Ureter (tissue), 1 donor: ENCODE data around the gene BAG1. TPM values are rescaled to one million over a fixed set of nuclear protein-coding genes. Genes with fewer than 3 reads are reported as not detected.

Experiments used
- DNase-seq: peaks from one replicate; pipeline ENCODE4 v3.0.0-alpha.2; 2020; ENCODE audit warnings: low spot score
- total RNA-seq: library from RNA; stranded (reverse); gene quantifications from one replicate; pipeline ENCODE4 v1.2.4, GENCODE V29; 2023
- donor health status: DM: yes; HTN: yes; CAD: no.

Gene BAG1
- total RNA-seq, 1 donor from 2014 or later = 139 TPM

DNA sequence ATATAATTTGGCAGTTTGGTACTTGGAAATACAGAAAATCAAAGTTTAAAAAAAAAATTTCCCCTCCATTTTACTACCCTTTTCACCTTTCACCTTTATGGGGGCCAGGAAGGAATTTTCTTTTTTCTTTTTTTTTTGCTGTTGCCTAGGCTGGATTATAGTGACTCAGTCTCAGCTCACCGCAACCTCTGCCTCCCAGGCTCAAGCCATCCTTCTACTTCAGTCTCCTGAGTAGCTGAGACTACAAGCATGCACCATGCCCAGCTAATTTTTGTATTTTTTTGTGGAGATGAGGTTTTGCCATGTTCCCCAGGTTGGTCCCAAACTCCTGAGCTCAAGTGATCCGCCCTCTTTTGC, 9.4 kb upstream of the BAG1 start:
- DNase-seq = no peak

DNA sequence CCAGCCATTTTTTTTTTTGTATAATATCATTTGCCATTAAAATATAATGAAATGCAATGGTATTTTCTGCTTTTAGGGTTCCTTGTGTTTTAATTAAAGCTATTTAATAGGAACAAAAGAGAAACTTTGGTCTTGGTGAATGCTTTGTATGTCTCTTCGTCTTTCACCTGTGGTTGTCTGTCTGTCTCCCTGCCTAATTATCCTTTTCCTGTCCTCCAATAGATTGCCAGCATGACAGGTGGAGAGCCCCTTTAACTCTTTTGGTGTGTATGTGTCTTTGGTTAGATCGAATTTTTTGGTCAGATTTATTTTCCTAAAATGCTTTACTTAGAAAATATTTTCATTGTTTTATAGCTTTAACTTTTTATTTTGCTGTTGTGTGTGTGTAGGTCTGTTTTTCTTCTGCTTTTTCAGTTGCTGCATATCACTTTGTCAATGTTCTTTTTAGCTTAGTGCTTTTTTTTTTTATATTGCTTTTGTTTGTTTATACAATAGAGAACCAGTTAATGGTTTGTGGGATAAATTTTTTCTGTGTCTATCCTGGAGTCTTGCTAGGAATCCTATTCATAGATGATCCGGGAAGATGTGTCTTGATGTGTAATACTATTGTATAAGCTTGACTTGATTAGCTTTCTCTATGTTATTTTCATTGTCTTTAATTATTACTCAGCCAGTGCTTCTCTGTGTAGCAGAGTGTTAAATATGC, 8.9 kb upstream of the BAG1 start:
- DNase-seq = no peak

DNA sequence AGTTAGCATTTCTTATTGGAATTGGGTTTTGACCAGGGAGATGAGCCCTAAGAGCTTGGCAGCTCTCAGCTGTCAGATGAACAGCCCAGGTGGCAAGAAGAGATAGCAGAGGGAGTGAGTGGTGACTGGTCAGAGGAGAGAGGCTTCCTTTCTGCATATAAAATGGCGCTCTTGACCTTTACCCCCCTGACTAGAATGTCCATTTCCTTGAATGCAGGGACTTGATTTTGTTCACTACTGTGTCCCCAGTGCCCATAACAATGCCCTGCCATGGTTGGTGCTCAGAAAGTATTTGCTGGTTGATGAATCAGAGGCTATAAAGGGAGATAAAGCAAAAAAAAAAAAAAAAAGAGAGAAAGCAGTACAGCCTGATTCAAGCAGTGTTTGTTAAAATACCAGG, 7.6 kb upstream of the BAG1 start:
- DNase-seq = no peak

DNA sequence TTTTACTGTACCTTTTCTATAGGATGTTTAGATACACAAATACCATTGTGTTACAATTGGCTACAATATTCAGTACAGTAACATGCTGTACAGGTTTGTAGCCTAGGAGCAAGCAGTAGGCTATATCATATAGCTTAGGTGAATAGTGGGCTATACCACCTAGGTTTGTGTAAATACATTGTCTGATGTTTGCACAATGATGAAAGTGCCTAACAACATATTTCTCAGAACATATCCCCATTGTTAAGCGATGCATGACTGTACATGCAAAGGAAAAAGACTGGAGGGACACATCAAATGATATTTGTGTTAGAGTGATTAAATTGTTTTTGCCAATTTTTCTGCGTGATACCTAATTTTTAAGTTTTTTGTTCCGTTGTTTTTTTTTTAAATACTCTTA, 5.6 kb upstream of the BAG1 start:
- DNase-seq = no peak

DNA sequence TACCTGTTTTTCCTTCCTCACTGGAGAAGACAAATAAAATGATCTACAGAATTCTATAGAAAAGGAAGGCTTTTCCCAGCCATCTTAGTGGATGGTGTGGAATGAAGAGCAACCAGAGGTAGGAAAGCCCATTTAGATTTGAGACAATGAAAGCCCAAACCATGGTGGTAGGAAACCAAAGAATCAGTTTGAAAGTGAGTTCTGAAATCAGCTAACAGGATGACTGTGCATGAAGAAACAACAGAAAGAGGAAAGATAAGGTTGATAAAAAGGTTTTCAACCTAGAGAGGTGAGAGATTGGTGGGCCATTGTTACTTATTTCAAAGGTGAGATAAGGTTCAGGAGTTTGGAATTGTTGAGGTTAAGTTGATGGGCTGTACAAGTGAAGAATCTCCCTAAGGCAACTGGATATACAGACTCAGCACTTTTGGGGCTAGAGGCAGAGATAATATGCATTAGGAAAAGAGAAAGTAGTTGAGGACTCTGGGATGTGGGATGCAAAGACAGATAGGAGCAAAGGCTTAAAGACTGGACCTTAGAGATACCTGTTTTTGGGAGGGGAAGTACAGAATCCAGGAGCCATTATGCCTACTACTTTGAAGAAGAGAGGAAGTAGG, 2.8 kb upstream of the BAG1 start:
- DNase-seq = no peak

DNA sequence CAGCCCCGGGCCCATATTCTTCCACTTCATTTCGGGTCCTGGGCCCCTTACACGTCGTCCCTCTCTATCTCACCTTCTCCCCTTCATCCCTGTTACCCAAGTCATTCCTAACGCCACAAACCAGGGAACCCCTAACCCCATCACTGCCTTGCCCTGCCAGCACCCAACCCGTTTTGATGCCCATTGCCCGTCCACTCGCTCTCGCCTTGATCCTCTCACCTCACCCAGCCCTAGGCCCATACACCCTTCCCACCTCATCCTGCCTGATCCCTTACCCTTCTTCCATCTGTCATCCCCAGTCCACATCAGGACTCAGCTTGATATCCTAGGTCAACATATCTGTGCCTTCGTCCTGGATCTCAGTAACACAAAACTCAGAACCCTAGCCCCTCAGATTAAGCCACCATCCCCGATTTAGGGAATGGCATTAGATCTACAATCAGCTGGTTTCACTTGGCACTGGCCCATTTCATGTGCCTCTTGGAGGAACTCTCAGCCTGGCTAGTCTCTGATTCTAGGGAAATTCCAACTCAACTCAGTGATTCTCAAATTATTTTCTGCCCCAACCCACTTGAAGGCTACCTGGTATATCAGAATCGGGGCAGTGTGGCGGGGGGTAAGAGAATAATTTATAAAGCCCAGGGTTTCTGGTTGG, 830 bp upstream of the BAG1 start:
- DNase-seq = peak; percentile 49

DNA sequence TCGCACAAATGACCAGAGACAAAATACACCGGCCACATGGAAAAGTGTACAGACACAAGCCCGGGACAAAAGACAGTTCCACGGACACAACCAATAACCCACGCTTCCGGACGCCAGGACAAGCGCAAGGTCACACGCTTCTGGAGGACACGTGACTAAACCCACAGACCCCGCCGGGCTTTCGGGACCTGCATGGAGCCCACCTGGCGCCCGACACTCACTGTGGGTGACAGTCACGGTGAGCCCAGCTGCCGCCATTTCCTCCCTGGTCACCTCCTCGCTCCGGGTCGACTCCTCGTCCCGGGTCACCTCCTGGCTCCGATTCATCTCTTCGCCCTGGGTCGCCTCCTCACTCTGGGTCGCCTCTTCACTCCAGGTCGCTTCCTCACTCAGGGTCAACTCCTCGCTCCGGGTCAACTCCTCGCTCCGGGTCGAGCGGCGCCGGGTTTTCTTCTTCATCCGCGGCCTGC, 470 bp downstream of the BAG1 start:
- peak; percentile 73 for DNase-seq

DNA sequence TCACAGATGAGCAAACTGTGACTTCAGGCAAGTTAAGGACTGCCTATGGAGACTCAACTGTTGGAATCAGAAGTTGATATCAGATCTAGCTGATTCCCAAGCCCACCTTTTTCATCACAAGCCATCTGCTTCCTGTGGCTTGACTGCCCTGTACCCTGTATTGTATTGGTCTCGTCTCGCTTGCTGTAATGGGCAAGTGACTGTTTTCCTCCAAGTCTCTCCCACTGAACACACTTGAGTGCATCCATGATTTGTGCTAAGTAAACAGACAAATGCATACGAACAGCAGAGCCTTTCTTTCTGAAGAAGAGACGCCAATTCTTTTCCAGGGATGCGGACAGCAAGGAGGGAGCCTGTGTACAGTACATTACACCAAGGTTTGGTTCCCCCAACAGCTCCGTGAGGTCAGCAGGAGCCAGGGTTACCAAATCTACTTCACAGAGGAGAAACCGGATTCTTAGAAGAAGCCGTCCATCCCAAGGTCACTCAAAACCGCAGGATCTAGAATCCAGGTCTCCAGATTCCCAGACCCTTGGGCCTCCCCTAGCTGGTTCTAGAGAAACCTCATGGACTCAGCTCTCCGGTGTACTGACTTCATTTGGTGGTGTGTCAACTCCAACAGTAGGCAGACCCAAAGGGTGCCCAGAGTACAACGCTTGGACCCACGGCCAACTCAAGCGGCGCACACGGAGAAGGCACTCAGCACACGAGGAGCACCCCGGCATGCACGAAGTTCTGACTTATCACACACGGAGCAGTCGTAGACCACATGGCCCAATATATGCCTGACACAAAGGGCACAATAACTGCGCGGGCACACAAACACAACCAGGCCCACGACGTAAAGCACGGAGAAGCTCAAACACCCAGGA, 1.1 kb downstream of the BAG1 start:
- no peak for DNase-seq

DNA sequence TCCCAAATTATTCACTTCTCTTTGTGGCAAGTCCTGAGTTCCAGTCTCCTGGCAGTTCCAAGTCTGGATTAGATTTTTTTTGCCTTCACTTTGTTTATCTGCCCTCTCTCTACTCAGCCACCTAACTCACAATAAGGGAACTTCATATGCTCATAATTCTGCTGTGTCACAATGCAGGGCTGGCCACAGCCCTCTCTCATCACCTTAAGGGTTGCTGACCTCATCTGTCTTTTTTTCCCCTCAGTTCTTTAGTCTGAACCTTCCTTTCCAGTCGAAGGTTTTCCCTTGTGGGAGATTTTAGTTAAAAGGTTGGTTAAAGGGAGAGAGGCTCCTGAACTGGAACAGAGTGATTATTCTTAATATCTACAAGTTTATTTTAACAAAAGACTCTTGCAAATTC, 4.1 kb downstream of the BAG1 start:
- DNase-seq = no peak

DNA sequence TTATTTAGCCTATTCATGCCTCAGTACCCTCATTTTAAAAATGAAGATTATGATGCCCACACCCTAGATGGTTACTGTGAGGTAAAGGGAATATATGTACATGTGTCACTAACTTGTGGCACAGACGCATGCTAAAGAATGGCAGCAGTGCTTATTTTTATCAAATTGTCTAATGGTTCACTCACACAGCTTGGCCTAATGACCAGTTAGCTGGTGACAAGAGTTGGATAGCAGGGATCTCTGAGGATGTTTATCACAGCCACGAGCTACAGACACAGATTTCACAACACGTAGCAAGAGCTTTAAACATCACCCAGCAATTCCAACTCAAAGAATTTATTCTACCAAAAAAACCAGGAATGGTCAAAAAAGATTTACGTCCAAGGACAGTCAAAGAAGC, 7.2 kb downstream of the BAG1 start:
- DNase-seq = no peak

DNA sequence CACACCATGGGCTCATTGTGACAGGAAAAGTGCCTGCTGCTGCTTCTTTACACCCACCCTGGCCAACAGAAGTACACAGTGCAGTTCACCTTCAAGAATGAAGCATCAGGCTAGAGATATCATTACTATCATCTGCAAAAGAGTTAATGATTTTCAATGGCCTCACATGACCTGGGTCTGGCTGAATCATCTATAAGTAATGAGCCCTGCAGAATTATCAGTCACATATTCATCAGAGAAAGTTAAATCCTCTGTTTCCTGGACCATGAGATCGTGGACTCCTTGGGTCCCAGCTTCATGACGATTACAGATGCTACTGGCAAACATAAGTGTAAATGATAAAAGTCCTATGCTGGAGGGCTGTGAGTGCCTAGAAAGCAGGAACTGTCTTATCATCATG, 8.3 kb downstream of the BAG1 start:
- no peak for DNase-seq

DNA sequence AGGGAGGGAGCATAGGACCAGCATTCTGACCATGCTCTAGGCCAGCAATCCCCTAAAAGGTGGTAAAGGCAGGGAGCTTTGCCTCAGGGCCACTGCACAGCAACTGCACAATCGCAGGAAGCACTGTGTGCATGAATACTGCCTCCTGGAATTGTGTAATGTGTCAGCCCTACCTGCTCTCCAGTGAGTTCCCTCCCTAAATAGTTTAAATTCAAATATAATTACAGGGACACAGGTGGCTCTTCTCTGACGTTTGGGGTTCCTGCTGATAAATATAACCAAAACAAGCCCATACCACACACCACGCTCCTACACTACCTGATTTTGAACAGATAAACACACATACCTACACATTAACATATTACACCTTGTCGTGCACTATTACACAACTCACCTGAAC, 9.0 kb downstream of the BAG1 start:
- DNase-seq = no peak

DNA sequence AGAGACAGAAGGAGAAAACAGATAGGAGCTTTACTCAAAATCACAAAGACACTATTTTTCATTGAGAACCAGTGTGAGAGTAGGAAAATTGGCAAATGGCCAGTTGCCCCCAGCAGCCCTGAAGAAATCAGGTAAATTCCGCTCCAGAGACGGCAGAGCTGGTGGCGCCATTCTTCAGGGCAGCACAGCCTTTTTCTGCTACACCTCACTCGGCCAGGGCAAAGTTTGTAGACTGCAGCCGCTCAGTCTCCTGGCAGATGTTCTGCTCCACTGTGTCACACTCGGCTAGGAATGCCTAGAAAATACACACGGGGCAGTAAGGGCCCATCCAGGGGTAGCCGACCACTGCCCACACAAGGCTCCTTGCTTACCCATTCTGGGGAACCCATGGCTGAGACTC, 9.5 kb downstream of the BAG1 start:
- DNase-seq = no peak

DNA sequence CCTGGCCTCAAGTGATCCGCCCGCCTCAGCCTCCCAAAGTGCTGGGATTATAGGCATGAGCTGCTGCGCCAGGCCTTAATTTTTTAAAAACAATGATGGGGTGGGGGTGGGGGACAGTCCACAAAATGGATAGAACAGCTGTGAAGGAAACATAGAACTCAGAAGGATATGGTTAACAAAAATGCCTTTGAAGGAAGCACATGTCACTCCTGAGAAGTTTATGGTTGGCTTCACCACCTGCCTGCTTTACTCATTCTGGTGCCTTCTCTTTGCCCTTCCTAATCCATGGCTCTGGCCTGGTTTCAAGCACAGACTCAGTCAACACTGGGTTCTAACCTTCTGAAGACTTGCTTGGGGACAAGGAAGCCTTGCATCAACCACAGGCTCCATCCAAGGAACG, 10.3 kb downstream of the BAG1 start:
- no peak for DNase-seq

DNA sequence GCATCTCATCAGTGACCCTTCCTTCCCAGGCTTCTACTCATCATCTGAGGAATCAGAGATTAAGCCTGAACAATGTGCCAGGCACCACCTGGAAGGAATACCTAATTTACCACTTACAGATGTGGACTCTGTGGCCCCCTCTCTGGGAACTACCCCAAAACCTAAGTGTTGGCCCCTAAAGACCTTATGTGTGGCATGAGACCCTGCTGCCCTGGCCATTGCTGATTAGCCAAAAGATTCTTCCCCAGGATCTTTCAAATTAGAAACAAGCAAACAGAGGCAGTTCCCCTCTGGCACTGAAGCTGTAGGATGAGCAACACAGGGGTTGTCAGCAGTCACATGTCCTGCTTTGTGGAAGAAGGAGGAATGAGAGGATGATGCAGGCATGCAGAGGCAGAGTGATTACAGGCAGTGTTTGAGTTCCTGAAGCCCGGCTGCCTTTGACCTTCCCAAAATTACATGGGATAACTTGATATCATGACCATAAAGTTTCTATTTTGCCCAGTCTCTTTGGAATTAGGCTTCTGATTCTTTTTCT, 14.0 kb downstream of the BAG1 start:
- DNase-seq = no peak

DNA sequence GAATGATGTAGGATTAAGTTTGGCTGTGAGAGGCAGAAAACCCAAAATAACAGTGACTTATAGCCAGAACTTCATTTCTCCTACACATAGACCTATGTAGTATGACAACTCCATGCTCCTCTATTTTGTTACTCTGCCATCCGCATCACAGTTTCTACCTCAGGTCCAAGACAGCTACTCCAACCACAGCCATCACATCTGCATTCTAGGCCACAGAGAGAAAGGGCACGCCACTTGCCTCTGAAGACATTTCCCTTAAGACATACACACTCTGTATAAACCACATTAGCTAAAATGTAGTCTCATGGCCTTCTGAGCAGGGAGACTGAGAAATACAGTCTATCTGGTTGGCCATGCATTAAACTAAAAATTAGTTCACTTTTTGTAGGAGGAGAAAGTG, 14.5 kb downstream of the BAG1 start:
- no peak for DNase-seq

DNA sequence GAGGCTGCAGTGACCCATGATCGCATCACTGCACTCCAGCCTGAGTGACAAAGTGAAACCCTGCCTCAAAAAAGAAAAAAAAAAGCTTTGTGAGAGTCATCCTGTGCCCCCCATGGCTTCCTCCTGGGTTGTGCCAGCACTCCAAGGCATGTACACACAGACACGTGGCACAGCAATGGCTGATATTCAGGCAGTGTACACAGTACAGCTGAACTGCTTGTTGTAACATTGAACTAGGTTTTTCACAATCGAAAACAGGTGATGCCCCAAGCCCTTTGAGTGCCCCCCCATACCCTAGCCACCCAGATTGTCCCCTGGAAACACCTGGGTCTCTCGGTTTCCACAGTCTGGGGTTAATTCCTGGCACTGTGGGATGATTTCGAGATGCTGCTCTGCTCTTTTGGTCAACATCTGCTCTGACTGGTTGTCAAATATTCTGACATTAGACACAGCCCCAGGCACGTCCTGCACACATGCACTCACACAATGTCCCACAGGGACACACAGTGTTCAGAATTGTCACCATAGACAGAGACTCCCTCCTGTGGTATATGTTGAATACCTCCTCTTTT, 15.3 kb downstream of the BAG1 start:
- no peak for DNase-seq

DNA sequence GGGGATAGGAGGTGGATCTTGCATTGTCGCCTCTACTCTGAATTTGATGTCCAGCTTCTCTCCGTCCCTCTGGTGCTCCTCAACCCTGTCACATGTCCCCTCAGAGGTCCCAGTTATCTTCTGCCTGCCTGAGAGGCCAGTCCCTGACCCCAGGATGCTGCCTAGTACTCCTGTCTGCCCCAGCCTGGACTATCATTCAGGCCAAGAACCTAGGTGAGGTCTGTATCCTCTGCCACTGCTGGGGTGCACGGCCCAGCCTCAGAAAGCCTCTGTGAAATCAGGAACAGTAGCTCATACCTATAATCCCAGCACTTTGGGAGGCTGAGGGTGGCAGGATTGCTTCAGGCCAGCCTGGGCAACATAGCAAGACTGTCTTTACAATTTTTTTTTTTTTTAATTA, 15.9 kb downstream of the BAG1 start:
- DNase-seq = no peak

DNA sequence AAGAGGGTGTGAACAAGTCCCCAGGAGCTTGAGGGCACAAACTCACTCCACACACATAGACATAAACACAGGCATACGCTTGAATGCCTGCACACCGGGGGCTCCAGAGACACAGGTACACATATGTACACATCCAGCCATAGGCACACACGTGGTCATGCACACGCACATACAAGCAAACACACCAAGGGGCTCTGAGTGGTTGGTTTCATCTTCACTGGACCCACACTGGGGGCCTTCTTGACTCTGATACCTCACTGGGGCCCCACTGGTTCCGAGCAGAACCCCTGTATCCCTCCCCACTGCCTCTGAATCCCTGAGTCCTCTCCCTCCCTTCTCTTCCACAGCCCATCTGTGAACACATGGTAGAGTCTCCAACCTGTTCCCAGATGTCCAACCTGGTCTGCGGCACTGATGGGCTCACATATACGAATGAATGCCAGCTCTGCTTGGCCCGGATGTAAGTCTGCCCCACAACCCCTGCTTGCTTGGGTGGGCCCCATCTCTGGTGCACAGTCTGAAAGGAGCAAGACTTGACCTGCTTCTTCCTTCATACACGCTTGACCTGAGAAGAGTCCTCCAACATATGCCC, 18.1 kb downstream of the BAG1 start:
- DNase-seq = no peak

DNA sequence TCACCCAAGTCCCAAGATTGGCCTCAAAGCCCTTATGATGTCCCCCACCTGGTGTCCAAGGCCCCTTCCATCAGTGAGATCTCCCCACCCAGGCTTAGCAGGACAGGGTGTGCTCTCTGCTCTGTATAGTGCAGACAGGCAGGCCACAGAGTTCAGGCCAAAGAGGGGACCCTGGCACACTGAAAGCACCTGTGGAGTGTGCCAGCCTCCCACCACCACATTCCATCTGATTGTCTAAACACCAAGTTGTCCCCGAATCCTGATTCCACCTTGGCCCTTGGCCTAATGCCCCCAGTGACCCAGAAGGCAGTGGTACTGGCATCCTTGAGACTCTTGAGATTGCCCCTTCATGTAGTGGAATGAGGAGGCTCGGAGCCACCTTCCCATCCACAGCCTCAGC, 19.2 kb downstream of the BAG1 start:
- DNase-seq = no peak

DNA sequence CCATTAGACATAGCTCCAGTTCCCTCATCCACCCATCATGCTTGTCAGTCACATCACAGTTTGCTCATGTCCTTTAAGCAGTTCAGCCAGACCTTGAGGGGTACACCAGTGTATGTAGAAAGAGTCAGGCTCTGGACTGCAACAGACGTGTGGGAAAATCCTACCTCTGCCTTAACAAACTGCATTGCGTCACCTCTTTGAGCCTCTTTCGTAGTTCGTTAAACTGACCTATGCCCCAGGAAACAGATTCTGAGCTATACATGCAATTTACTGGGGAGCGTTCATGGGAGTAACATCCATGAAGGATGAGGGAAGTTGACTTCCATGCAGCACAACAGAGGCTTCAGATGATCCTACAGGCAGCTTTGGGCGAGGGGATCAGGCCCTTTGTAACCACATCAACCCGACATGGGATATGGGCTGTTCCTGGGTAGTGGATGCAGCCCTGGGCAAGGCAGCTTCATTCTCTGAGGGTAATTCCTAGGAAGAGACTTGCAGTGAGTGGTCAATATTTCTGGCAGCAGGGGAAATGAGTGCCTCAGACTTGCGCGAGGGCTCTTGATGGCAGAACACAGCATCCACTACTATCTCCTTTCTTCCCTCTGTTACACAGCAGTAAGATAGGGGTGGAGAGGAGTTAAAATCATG, 20.2 kb downstream of the BAG1 start:
- no peak for DNase-seq
